ENCODE results near the gene KCNJ18.
"Not testable (repeated sequence)": the region's sequence is repeated elsewhere in the genome, so short reads cannot be mapped to it uniquely, and the experiment has no call there.

GRCh38 chr17:21715877-21716276, 23.6 kb downstream of the KCNJ18 start:
- not testable (repeated sequence) for TF ChIP-seq CTCF (IDR thresholded peaks at IDR 0.05); EP300 (IDR thresholded peaks at IDR 0.05; ENCODE audit: low read depth); POLR2A (IDR thresholded peaks at IDR 0.05); POLR2AphosphoS5 (IDR thresholded peaks at IDR 0.05)

All from transverse colon (tissue), 4 donors.